Fibroblast of peridontal ligament (primary cell): ENCODE data around the gene ANKRD23.
A peak's percentile ranks its signal among the peaks of the same experiment; 100 is the strongest.

Experiments used
- DNase-seq: peaks from one replicate; pipeline ENCODE4 v3.0.0-alpha.2; 2010; ENCODE audit errors: extremely low read depth

ANKRD23 gene

DNA sequence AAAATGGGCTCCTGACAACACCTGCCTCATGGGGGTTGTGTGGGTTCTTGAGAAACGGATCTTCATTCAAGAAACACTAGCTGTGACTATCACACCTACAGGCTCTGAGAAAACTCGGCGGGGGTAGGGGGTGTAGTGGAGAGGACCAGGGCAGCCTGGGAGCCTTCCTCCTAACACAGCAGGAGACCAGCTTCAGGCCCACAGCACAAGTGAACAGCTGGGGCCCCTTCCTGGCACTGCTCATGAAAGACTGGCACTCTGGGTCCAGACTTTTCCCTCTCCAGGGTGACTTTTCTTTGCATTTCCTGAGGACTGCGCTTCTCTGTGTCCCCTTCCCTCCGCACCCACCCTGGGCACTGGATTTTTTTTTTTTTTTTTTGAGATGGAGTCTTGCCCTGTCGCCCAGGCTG, 33.2 kb upstream of the ANKRD23 start:
- DNase-seq: no peak

DNA sequence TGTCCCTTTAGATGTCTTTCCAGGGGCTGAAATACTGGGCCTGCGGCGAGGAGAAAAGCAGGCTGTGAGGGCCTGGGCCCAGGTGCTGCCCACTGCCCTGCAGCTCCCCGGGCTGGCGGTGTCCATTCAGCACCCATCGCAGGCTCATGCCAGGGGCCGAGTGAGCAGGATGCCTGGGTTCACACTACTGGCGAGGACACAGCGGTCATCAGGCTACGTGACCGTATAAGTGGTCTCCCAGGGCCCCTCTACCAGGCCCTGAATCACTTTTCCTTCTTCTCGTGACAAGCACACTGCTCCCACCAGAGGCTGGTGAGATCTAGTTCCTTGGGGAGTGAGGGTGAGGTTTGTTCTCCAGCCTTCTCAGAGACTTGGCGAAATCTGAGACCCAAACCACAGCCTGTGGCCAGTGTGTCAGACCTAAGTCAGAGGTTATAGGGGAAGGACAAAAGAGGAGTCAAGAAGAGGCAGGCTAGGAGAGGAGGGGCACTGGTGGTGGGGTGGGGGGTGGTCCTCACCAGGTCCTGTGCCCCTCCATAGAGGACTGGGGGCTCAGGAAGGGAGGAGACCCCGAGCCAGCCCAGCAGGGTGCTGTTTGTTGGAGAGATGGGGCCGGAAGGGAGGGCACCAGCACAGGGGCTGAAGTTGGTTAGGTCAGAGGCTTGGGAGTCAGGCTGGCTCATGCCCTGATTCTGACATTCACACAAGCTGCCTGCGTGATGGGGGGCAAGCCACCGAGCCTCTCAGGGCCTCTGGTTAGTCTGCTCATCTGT, 32.6 kb upstream of the ANKRD23 start:
- DNase-seq: peak; percentile 85

DNA sequence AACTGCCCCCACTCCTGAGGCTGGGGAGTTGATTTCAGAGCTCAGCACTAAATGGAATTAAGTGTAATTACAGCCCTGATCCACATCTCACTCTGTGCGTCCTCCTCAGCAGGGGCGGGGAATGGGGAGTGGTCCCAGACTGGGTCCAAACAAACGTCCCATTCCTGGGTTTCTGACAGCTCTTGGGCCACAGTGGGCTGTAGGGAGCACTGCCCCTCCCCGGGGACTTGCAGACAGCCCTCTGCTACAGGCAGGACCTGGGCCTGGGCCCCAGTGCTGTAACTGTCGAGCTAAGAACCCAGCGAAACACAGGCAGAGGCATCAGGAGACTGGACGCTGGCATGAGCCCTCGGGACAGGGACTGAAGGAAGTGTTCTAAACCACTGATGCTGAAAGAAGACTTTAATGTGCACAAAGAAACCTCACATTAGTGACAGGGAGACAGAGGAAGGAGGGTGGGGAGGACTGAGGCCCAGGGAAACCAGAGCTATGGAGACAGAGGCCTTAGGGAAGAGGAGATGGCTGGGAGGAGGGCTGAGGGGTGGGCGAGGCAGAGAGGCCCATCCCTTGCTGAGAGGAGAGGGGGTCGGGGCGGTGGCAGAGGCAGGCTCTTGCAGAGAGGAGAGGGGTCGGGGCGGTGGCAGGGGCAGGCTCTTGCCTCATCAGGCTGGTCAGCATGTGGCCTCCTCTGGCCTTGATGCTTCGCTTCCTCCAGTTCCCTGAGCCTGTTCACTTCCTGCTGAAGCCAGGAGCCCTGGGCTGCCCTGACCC, 31.9 kb upstream of the ANKRD23 start:
- DNase-seq: no peak

DNA sequence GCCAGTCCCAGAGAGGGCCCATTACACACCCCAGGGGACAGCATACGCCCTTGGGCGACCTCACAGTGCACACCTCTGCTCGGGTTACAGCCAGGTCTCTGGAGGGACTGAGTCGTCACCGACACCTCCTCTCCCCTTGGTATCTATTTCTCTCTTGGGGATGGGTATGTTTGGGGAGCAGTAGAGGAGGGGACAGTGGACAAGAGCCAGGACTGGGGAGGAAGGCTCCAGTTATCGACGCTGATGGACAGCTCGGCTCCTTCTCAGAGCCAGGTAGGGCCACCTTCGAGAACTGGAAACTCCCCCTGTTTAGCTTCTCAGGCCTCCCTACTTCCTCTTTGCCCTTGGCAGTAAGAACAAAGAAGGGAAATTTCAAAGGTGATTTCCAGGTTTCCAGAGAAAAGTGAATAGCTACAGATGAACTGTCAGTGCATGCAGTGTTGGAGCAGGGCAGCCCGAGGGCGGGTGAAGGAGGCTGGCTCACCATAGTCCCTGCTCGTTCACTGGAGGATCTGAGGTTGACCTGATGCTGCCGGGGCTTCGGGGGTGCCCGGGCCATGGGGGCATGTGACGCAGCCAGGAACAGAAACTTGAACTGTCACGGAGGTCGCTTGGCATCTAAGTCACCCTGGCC, 30.5 kb upstream of the ANKRD23 start:
- no peak for DNase-seq

DNA sequence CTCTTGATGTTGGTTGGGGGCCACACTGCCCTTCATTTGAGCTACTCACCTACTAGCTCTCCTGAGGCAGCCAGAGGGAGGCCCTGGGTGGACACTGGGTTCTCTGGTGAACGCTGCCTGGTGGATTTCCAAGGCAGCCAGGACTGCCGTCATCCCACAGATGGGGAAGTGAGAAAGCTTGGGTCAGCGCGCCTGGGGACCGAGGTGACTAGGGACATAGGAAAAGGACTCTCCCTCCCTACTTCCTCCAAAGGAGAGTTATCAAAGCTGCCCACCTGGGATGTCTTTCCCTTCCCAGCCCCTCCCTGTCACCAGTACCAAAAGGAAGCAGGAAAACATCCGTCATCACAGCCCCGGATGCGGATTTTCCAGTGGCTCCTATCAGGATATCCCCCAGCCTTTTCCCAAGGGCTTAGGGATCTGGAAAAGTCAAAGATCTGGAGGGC, 29.9 kb upstream of the ANKRD23 start:
- no peak for DNase-seq

DNA sequence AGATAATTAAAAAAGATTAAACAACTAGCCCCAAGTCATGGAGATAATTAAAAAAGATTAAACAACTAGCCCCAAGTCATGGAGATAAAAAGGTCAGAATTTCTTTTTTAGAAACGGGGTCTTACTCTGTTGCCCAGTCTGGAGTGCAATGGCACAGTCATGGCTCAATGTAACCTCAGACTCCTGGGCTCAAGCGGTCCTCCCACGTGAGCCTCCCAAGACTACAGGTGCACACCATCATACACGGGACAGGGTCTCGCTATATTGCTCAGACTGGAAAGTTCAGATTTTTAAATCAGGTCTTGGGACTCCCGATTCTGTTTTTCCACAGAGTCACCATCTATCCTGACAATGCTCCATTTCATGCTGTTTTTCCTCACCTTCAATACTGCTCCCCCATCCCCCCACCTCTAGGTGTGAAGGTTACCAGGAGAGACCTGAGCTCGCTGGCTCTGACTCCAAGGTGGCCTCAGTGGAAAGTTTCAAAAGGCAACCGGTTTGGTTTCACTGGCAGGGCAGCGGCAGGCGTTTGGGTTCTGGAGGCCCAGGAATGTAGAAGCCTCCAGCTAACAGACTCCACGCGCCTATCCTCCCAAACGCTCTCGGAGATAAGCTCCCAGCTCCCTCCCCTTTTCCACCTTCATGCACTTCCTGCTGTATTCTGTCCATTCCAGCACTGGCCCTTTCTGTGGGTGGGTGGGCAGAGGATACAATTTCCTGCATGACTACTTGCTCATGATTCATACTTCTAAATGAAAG, 28.9 kb upstream of the ANKRD23 start:
- no peak for DNase-seq

DNA sequence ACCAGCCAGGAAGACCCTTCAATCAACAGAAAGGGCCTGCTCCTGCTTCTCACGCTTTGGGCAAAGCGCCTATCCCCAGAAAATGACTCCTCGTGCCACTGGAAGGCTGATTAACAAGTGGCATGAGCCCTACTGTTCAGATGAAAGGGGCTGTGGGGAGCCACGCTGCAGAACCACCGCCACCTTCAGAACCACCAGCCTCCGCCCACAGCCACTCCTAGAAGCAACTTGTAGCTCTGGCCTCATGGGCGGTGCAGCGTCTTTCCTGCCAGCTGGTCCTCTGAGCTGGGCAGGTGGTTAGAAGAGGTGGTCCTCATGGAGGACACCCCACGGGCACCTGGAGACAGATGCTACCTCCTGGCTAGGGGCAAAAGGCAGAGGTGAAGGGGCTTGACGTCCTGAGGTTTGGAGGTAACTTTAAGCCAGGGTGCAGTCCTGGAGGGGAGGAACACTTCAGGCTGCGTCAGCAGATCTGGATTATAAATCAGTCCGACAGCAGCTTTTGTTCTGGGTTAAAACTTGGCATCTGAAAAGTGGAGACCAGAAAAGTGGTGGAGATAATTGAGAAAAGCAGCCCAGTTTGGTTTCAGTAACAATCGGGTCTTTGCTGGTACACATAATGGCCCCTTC, 26.9 kb upstream of the ANKRD23 start:
- DNase-seq: no peak

DNA sequence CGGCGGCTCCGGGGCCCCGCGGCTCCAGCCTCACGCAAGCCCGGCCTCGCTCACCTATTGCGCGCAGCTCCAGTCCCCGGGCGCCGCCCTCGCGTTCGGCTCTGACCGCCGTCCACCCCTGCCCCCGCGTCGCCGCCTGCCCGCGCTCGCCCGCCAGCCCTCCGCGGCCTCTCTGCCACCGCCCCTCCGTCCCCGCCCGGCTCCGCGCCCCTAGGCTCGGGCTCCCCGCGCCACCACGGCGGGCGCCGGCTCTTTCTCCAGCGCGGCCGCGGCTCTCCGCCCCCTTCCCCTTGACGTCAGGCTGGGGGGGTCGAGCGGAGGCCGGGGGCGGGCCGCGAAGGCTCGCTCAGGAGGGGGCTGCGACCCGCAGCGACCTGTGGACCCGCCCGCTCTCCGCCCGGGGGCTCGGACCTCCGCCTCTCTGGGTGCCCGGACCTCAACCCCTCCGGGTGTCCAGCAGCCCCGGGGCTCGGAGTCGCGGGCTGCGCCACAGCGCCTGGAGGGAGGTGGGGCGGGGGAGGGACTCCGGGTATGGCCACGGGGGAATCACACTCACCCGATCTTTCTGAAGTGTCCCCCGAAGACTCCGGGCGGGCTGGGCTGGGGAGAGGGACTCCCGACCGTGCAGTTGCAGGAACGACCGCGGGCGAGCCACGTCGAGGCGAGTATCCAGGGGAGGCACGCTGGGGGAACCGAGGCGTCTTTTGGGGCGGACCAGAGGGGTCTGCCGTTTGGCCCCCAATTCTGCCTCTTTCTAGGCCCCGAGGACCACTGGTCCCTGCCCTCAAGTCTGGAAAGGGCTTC, 26.2 kb upstream of the ANKRD23 start, which contains the start of gene SEMA4C:
TSS of gene SEMA4C (minus strand) at position 259 of the 804 bp plus-strand sequence. CDS start 2,194 bp downstream, outside the sequence.
- DNase-seq: no peak

DNA sequence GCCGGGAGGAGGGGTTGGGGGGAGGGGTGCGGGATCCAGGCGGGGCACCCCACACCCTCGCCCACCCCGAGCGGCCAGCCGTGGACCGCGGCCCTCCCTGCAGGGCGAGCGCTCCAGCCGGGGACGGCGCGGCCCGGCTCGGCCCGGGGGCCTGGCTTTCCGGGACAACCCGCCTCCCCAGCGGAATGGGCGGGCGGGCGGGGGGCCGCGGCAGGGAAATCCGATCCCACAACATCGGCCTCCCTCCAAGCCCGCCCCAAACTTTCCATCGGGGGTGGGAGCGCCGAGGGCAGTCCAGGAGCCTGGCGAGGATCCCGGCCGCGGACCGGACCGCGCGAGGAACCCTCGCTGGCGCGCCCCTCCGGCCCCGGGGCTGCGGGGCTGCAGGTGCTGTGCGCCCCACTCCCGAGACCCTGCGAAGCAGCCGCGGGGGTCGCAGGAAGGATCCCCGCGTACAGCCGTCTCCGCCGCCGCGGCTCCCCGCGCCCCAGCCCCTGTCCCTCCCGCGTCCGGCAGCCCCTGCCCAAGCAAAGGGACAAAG, 25.5 kb upstream of the ANKRD23 start:
- peak; percentile 72 for DNase-seq

DNA sequence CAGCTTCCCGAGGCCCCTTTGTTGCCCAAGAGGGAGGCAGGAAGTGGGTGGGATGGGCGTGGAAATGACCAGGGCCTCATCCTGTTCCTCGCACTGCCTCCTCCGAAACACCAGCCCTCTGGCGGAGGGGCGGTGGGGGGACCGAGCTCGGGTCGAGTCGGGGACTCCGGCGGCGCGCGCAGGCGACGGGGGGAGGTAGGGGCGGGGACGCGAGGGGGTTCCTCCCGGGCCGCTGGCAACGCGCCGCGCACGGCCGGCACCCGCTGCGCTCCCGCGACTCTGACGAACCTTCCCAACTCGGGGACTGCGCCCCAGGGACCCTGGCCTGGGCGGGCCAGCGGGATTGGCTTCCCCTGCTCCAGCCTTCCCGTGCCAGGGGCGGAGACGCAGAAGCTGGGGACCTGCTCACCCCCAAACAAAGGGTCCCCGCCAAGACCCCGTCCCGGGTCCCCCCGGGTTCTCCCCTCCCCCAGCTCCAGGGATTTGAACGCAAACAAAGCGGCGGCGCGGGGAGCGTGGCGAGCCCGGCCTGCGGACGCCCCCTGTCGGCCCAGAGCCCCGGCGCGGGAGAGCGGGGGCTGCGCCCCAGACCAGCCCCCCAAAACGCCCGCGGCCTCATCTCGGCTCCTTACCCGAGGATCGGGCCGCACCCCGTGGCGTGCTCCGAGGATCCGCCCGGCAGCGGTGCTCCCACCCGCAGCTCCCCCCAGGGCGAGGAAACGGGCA, 24.9 kb upstream of the ANKRD23 start:
- peak; percentile 86 for DNase-seq

DNA sequence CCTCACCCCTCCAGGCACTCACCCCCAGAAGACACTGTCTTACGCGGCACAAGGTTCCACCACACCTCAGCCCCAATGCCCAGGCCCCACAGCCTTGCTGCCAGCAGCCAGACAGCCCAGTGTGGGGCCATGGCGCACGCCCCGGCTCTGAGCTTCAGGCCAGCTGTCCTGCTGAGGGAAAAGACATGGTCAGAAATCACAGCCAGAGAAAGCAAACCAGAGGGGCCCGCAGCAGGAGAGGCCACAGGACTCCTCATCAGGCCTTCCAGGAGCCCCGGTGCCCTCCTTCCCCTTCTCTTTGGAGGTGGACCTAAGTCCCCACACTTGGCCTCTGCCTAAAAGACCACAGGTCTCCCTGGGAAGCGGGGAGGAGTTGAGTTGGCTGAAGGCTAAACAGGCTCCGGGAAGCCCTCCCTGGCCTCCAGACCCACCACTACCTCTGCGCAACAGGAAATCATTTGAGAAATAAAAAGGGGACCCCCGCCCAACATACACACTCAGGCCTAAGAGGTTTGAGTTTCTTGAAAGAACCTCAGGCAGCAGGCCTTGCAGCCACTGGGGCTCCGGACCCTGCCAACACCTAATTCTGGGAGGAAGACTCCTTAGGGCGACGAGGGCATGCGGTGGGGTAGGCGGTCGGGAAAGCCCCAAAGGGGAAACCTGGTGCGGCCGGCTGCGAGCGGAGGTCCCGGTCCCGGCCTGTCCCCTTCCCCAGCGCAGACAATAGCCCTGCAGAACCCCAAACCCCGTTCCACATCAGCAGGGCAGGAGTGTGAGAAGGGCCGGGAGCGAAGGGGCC, 24.1 kb upstream of the ANKRD23 start:
- DNase-seq: no peak

DNA sequence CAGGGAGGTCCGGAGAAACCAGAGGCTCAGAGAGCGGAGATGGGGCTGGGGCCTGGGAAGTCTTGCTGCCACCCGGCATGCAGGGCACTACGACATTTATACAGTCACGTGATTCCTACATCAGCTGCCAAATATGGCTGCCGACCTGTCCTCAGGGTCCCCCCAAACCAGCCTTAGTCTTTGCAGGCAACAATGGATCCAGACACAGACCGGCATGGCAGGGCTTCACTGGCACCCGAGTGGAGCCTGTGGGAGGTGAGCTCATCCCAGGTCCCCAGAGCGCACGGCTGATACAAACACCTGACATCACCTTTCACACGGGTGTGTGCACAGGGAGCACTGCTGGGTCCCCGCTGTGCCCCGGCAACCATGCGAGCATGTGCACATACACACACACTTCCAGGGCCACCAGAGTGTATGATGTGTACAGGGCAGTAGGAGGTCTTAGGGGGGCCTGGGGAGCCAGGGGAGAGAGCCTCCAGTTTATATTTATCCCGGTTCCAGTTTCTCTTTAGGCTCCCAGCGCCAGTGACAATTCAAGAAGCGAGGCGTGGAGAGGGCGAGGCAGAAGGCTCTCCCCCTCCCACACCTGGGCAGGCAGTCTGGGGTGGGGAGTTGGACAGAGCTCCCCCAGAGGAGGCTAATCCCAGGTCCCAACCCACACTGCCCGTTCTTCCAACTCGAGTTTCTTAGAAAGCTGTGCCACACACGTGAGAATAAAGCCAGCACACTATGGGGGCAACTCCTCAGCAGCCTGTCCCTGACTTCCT, 23.4 kb upstream of the ANKRD23 start:
- no peak for DNase-seq

DNA sequence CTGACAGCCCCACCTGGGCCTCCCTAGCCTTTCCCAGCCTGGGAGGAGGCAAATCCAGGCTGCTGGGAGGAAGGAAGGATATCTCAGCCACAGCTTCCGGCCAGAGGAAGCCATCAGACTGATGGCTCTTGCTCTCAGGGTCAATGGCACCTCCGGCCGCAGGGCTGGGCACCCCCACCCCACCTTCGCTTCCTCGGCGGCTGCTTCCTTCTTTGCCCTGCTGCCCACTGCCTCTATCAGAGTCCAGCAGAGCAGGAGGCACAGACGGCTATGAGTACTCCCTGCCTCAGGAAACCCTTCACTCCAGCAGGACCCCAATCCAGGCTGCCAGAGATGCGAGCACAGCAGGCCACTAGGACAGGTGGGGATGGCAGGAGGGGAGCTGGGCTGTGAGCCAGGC, 22.8 kb upstream of the ANKRD23 start:
- no peak for DNase-seq

DNA sequence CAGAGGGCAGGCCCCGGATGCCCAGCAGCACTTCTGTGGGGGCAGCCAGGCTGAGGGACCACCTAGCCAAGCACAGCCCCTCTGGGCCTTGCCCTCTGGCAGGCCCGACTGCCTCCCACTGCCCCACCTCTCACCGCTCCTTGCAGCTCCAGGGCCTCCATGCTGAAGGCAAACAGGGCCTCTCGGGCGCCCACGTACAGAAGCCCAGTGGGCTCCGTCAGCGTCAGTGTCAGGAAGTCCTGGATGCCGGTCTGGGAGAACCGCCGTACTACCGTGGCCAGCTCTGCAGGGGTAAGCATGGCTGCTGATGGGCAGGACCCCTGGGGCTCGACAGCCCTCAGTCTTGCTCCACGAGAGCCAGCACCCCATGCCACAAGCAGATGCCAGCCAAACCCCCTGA, 22.3 kb upstream of the ANKRD23 start:
- no peak for DNase-seq

DNA sequence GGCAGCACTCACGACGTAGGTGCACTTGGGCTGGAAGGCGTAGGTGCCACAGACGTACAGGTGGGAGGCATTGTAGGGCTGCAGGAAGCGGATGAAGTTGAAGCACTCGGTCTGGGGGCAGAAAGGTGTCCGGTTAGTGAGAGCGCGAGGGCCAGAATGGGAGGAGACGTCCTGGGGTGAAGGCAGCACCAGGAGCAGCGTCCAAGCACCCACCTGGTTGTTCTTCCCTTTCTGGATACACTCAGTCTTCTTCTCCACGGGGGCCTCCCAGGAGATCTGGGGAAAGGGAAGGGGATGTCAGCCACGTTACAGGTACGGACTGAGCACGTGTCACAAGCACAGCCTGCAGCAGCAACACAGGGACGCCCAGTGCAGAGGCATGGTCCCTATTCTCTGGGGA, 21.8 kb upstream of the ANKRD23 start:
- DNase-seq: no peak

DNA sequence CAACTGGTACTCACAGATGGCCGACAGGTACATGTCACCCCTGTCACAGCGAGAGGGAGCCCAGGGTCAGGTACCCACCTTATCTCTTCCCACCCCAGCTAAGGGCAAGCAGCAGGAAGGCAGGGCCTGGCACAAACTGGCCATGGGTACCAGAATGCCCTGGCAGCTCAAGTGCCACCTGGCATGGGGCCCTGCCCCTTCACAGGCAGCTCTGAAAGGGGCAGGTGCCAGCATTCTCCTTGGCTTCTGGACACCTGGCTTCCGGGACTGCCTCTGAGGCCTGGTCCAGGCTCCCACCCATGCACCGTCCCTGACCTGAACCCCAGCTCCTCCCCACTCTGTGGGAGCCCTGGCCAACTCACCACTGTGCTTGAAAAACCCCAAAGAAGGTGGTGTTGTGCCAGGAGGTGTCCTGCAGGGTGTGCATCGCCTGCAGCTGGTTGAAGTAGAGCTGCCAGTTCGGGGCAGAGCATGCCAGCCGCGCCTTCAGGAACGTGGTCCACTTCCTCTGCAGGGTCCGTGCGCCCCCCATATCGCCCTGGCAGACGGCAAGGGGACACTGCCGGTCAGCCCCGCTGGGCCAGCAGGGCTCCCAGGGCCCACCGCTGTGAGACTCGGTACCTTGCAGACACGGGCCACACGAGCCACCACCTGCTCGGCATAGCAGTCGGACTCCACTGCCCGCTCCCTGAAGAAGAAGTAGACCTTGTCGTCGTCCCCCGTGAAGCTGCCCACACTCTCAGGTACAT, 20.7 kb upstream of the ANKRD23 start:
- DNase-seq: no peak
